ENCODE data around the gene TUFT1. TPM values are rescaled to one million over a fixed set of nuclear protein-coding genes. Genes with fewer than 3 reads are reported as not detected.

TUFT1 gene
- total and polyA plus RNA-seq, 2 of the 13 experiments (the other 11 are each of a cell fraction or from before 2014, with no cell fraction given): 6.4 to 7.3 TPM

DNA sequence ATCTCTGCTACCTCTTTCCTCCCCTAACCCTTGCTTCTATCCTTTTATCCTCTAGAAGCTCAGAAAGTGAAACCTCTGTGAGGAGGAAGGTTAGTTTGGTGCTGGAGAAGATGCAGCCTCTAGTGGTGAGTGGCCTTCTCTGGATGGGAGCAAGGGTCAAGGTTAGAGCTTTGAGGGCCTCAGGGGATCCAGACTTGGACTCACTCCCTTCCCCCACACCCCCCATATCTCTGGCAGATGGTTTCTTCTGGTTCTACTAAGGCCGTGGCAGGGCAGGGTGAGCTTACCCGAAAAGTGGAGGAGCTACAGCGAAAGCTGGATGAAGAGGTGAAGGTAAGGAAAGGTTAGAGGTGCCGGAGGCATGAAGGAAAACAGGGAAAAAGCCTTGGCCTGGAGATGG lies 19.8 kb upstream of the TUFT1 start (continued):
- TF ChIP-seq, protein P1, sequence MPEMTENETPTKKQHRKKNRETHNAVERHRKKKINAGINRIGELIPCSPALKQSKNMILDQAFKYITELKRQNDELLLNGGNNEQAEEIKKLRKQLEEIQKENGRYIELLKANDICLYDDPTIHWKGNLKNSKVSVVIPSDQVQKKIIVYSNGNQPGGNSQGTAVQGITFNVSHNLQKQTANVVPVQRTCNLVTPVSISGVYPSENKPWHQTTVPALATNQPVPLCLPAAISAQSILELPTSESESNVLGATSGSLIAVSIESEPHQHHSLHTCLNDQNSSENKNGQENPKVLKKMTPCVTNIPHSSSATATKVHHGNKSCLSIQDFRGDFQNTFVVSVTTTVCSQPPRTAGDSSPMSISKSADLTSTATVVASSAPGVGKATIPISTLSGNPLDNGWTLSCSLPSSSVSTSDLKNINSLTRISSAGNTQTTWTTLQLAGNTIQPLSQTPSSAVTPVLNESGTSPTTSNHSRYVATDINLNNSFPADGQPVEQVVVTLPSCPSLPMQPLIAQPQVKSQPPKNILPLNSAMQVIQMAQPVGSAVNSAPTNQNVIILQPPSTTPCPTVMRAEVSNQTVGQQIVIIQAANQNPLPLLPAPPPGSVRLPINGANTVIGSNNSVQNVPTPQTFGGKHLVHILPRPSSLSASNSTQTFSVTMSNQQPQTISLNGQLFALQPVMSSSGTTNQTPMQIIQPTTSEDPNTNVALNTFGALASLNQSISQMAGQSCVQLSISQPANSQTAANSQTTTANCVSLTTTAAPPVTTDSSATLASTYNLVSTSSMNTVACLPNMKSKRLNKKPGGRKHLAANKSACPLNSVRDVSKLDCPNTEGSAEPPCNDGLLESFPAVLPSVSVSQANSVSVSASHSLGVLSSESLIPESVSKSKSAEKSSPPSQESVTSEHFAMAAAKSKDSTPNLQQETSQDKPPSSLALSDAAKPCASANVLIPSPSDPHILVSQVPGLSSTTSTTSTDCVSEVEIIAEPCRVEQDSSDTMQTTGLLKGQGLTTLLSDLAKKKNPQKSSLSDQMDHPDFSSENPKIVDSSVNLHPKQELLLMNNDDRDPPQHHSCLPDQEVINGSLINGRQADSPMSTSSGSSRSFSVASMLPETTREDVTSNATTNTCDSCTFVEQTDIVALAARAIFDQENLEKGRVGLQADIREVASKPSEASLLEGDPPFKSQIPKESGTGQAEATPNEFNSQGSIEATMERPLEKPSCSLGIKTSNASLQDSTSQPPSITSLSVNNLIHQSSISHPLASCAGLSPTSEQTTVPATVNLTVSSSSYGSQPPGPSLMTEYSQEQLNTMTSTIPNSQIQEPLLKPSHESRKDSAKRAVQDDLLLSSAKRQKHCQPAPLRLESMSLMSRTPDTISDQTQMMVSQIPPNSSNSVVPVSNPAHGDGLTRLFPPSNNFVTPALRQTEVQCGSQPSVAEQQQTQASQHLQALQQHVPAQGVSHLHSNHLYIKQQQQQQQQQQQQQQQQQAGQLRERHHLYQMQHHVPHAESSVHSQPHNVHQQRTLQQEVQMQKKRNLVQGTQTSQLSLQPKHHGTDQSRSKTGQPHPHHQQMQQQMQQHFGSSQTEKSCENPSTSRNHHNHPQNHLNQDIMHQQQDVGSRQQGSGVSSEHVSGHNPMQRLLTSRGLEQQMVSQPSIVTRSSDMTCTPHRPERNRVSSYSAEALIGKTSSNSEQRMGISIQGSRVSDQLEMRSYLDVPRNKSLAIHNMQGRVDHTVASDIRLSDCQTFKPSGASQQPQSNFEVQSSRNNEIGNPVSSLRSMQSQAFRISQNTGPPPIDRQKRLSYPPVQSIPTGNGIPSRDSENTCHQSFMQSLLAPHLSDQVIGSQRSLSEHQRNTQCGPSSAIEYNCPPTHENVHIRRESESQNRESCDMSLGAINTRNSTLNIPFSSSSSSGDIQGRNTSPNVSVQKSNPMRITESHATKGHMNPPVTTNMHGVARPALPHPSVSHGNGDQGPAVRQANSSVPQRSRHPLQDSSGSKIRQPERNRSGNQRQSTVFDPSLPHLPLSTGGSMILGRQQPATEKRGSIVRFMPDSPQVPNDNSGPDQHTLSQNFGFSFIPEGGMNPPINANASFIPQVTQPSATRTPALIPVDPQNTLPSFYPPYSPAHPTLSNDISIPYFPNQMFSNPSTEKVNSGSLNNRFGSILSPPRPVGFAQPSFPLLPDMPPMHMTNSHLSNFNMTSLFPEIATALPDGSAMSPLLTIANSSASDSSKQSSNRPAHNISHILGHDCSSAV (CRISPR knock-in tag; IDR thresholded peaks at IDR 0.05; ENCODE audit: borderline replicate concordance): no peak
- peak; percentile 37; the same call in 1 of the 2 replicates for TF ChIP-seq ZNF281 (CRISPR knock-in tag; IDR thresholded peaks at IDR 0.05; ENCODE audit: borderline replicate concordance)
- TF ChIP-seq, protein P2, sequence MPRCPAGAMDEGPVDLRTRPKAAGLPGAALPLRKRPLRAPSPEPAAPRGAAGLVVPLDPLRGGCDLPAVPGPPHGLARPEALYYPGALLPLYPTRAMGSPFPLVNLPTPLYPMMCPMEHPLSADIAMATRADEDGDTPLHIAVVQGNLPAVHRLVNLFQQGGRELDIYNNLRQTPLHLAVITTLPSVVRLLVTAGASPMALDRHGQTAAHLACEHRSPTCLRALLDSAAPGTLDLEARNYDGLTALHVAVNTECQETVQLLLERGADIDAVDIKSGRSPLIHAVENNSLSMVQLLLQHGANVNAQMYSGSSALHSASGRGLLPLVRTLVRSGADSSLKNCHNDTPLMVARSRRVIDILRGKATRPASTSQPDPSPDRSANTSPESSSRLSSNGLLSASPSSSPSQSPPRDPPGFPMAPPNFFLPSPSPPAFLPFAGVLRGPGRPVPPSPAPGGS (CRISPR knock-in tag; IDR thresholded peaks at IDR 0.05): no peak
- TF ChIP-seq NR2F6 (IDR thresholded peaks at IDR 0.05): peak; percentile 77
- peak; percentile 71; the same call in 1 of the 2 replicates for TF ChIP-seq NR2F6 (CRISPR knock-in tag; IDR thresholded peaks at IDR 0.05)
- TF ChIP-seq, protein P3, sequence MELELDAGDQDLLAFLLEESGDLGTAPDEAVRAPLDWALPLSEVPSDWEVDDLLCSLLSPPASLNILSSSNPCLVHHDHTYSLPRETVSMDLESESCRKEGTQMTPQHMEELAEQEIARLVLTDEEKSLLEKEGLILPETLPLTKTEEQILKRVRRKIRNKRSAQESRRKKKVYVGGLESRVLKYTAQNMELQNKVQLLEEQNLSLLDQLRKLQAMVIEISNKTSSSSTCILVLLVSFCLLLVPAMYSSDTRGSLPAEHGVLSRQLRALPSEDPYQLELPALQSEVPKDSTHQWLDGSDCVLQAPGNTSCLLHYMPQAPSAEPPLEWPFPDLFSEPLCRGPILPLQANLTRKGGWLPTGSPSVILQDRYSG (CRISPR knock-in tag; IDR thresholded peaks at IDR 0.05): no peak
- TF ChIP-seq HNF4G (IDR thresholded peaks at IDR 0.05; ENCODE audit: borderline replicate concordance, low read depth, low read length): peak; percentile 70; the same call in 1 of the 2 replicates
- TF ChIP-seq HNF4G (CRISPR knock-in tag; IDR thresholded peaks at IDR 0.05; ENCODE audit: borderline replicate concordance, low read depth): 0 out of 2 replicates have a peak, but pooled peaks have one; percentile 22
- peak; percentile 27 to 28; a peak in 1 of 4 replicates for TF ChIP-seq NR2F1 (CRISPR knock-in tag; IDR thresholded peaks at IDR 0.05)
- TF ChIP-seq HNF4A (CRISPR knock-in tag; IDR thresholded peaks at IDR 0.05): peak; percentile 74
- no peak for TF ChIP-seq ATF3 (CRISPR knock-in tag; IDR thresholded peaks at IDR 0.05)
- TF ChIP-seq ZNF775 (CRISPR knock-in tag; IDR thresholded peaks at IDR 0.05; ENCODE audit: borderline replicate concordance): no peak
- peak; percentile 33; the same call in 1 of the 2 replicates for TF ChIP-seq SALL1 (CRISPR knock-in tag; IDR thresholded peaks at IDR 0.05)
